Measurements from ENCODE around the gene OAS2.

DNA sequence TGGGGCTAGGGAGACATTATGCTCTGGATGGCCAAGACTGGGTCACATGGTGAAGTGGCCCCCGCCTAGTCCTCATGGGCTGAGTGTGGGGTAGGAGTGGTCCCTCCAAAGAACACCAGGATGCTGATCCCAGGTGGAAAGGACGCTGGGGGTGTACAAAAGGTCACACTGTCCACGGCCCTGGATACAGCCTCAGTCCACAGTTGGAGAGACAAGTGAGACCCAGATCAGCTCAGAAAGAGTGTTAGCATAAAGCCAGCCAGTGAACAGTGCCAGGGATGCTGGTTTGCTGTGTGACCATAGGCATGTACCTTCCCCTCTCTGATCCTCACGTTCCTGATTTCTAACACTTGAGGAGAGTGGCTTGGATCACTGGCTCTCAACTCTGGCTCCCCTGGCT, 13.4 kb upstream of the OAS2 start:
- TF ChIP-seq, protein P1, sequence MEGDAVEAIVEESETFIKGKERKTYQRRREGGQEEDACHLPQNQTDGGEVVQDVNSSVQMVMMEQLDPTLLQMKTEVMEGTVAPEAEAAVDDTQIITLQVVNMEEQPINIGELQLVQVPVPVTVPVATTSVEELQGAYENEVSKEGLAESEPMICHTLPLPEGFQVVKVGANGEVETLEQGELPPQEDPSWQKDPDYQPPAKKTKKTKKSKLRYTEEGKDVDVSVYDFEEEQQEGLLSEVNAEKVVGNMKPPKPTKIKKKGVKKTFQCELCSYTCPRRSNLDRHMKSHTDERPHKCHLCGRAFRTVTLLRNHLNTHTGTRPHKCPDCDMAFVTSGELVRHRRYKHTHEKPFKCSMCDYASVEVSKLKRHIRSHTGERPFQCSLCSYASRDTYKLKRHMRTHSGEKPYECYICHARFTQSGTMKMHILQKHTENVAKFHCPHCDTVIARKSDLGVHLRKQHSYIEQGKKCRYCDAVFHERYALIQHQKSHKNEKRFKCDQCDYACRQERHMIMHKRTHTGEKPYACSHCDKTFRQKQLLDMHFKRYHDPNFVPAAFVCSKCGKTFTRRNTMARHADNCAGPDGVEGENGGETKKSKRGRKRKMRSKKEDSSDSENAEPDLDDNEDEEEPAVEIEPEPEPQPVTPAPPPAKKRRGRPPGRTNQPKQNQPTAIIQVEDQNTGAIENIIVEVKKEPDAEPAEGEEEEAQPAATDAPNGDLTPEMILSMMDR (IDR thresholded peaks at IDR 0.05) = no peak
- TF ChIP-seq POLR2A (IDR thresholded peaks at IDR 0.05) = no peak
